Panc1 (cell line): ENCODE measurements around the gene CLMP.

Experiments
- POLR2AphosphoS5 ChIP-seq: IDR thresholded peaks from 2 replicates; pipeline ENCODE4 v1.6.1; 2012; ENCODE audit warnings: mild to moderate bottlenecking, low read depth, low read length, moderate library complexity
- TF ChIP-seq, protein P1 (sequence below): fragments of 450-650 bp; IDR thresholded peaks from 2 replicates; pipeline ENCODE4 v1.5.1; 2017; ENCODE audit warnings: mild to moderate bottlenecking

DNA sequence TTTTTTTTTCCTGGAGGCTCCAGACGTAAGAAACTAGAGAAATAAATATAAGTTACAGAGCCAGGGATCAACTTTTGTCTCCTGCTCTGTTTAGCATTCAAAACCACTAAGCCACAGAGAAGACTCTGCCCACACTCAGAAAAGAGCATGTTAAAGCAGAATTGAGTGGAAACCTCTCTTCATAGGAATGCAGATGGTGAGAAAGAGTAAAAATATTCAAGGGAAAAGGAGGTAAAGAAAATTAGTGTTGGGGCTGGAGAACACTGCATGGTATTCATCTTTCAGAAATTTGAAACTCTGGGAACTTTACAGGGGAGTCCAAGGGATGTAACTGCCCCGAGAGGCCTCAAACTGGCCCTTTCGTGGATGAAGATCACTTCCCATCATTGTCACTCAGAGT, 65.1 kb downstream of the CLMP start:
- TF ChIP-seq, protein P1, sequence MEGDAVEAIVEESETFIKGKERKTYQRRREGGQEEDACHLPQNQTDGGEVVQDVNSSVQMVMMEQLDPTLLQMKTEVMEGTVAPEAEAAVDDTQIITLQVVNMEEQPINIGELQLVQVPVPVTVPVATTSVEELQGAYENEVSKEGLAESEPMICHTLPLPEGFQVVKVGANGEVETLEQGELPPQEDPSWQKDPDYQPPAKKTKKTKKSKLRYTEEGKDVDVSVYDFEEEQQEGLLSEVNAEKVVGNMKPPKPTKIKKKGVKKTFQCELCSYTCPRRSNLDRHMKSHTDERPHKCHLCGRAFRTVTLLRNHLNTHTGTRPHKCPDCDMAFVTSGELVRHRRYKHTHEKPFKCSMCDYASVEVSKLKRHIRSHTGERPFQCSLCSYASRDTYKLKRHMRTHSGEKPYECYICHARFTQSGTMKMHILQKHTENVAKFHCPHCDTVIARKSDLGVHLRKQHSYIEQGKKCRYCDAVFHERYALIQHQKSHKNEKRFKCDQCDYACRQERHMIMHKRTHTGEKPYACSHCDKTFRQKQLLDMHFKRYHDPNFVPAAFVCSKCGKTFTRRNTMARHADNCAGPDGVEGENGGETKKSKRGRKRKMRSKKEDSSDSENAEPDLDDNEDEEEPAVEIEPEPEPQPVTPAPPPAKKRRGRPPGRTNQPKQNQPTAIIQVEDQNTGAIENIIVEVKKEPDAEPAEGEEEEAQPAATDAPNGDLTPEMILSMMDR: no peak
- no peak for TF ChIP-seq POLR2AphosphoS5
